Hematopoietic multipotent progenitor cell treated with erythropoietin and hydrocortisone succinate and interleukin-3 and kit ligand, for 6 days (in vitro differentiated cells): Measurements from ENCODE around the gene CA12.
"Not testable (repeated sequence)": the region's sequence is repeated elsewhere in the genome, so short reads cannot be mapped to it uniquely, and the experiment has no call there.

Source experiments
- DNase-seq: peaks from one replicate; pipeline ENCODE4 v3.0.0-alpha.2; 2015

The CA12 gene

GRCh38 chr15:63381301-63382204 lies at the start of gene CA12:
CA12 (minus strand) TSS chr15:63381846; CDS start chr15:63381720, 126 bp downstream.
- peak; percentile 27 for DNase-seq

- no peak for DNase-seq
These were observed 49.3 kb upstream of the CA12 start for GRCh38 chr15:63430766-63431451.

- no peak for DNase-seq
These were observed 44.9 kb upstream of the CA12 start for GRCh38 chr15:63426552-63426951.

GRCh38 chr15:63425426-63425985 lies 43.9 kb upstream of the CA12 start:
- no peak for DNase-seq

GRCh38 chr15:63422891-63423590 lies 41.4 kb upstream of the CA12 start:
- DNase-seq = no peak

GRCh38 chr15:63421433-63421832 lies 39.8 kb upstream of the CA12 start:
- no peak for DNase-seq

- peak; percentile 59 for DNase-seq
These were observed 38.7 kb upstream of the CA12 start for GRCh38 chr15:63420333-63420747.

- DNase-seq = no peak
These were observed 37.2 kb upstream of the CA12 start for GRCh38 chr15:63418811-63419210.

- DNase-seq = no peak
These were observed 36.1 kb upstream of the CA12 start for GRCh38 chr15:63417721-63418120.

- not testable (repeated sequence) for DNase-seq
These were observed 35.6 kb upstream of the CA12 start for GRCh38 chr15:63417274-63417673.

GRCh38 chr15:63414474-63415120 lies 33.0 kb upstream of the CA12 start:
- no peak for DNase-seq

- no peak for DNase-seq
These were observed 30.9 kb upstream of the CA12 start for GRCh38 chr15:63412551-63412950.

GRCh38 chr15:63411866-63412265 lies 30.2 kb upstream of the CA12 start:
- no peak for DNase-seq

GRCh38 chr15:63409179-63409578 lies 27.5 kb upstream of the CA12 start:
- no peak for DNase-seq

GRCh38 chr15:63408524-63408923 lies 26.9 kb upstream of the CA12 start:
- DNase-seq = no peak

GRCh38 chr15:63407612-63408011 lies 26.0 kb upstream of the CA12 start:
- DNase-seq = no peak

GRCh38 chr15:63405683-63406390 lies 24.2 kb upstream of the CA12 start:
- DNase-seq = peak; percentile 45

GRCh38 chr15:63405159-63405558 lies 23.5 kb upstream of the CA12 start:
- DNase-seq = no peak

GRCh38 chr15:63403254-63403945 lies 21.8 kb upstream of the CA12 start:
- DNase-seq = peak; percentile 34

GRCh38 chr15:63402498-63403253 lies 21.0 kb upstream of the CA12 start:
- peak; percentile 81 for DNase-seq
